Measurements from ENCODE around the gene BEND5.

BEND5 gene

GRCh38 chr1:48726557-48727215 is 50.0 kb downstream of the BEND5 start:
- DNase-seq (no peak), ATAC-seq (replicated peaks) (no peak)
- no peak overlapping the region for H3K4me3 Mint-ChIP-seq
- no peaks in the 10 kb centered on the region for H3K36me3 Mint-ChIP-seq (ENCODE audit: insufficient read depth)
- no peaks in the 10 kb centered on the region for H3K9me3 Mint-ChIP-seq
- peaks cover 0 to 8% of the 10 kb centered on the region in 2 donors for H3K4me1 Mint-ChIP-seq (ENCODE audit: low read depth in 2 of 2)
- H3K27ac Mint-ChIP-seq: no peak overlapping the region
- peaks cover 0 to 7% of the 10 kb centered on the region in 2 donors for H3K27me3 Mint-ChIP-seq

GRCh38 chr1:48726139-48726538 is 50.6 kb downstream of the BEND5 start:
- peaks cover 0 to 7% of the 10 kb centered on the region in 2 donors for H3K27me3 Mint-ChIP-seq
- no peaks in the 10 kb centered on the region for H3K36me3 Mint-ChIP-seq (ENCODE audit: insufficient read depth)
- H3K4me3 Mint-ChIP-seq: no peak overlapping the region
- no peak for DNase-seq
- no peak for ATAC-seq (replicated peaks)
- H3K4me1 Mint-ChIP-seq (ENCODE audit: low read depth in 2 of 2): peaks cover 0 to 8% of the 10 kb centered on the region in 2 donors
- no peak overlapping the region for H3K27ac Mint-ChIP-seq
- no peaks in the 10 kb centered on the region for H3K9me3 Mint-ChIP-seq

- Mint-ChIP-seq H3K4me1 (ENCODE audit: low read depth in 2 of 2) (peaks cover 0 to 8% of the 10 kb centered on the region in 2 donors), H3K27me3 (peaks cover 0 to 7% of the 10 kb centered on the region in 2 donors), H3K9me3 (no peaks in the 10 kb centered on the region), H3K27ac (no peak overlapping the region), H3K4me3 (no peak overlapping the region), H3K36me3 (ENCODE audit: insufficient read depth) (no peaks in the 10 kb centered on the region)
- no peak for ATAC-seq (replicated peaks)
- DNase-seq: no peak
Observed at GRCh38 chr1:48725341-48726046, 51.2 kb downstream of the BEND5 start.

GRCh38 chr1:48720929-48721328 is 55.8 kb downstream of the BEND5 start:
- Mint-ChIP-seq H3K27me3 (no peaks in the 10 kb centered on the region), H3K4me1 (ENCODE audit: low read depth in 2 of 2) (no peaks in the 10 kb centered on the region), H3K9me3 (no peaks in the 10 kb centered on the region), H3K27ac (no peak overlapping the region), H3K36me3 (ENCODE audit: insufficient read depth) (no peaks in the 10 kb centered on the region), H3K4me3 (no peak overlapping the region)
- no peak for DNase-seq
- no peak for ATAC-seq (replicated peaks)

- no peaks in the 10 kb centered on the region for H3K9me3 Mint-ChIP-seq
- H3K27me3 Mint-ChIP-seq: no peaks in the 10 kb centered on the region
- ATAC-seq (replicated peaks): no peak
- H3K36me3 Mint-ChIP-seq (ENCODE audit: insufficient read depth): no peaks in the 10 kb centered on the region
- H3K27ac Mint-ChIP-seq: no peak overlapping the region
- no peak for DNase-seq
- H3K4me3 Mint-ChIP-seq: no peak overlapping the region
- H3K4me1 Mint-ChIP-seq (ENCODE audit: low read depth in 2 of 2): no peaks in the 10 kb centered on the region
Observed at GRCh38 chr1:48718705-48719104, 58.0 kb downstream of the BEND5 start.

- DNase-seq (no peak), ATAC-seq (replicated peaks) (no peak)
- Mint-ChIP-seq H3K9me3 (no peaks in the 10 kb centered on the region), H3K4me3 (no peak overlapping the region), H3K36me3 (ENCODE audit: insufficient read depth) (no peaks in the 10 kb centered on the region), H3K4me1 (ENCODE audit: low read depth in 2 of 2) (no peaks in the 10 kb centered on the region), H3K27me3 (no peaks in the 10 kb centered on the region), H3K27ac (no peak overlapping the region)
Observed at GRCh38 chr1:48718116-48718630, 58.5 kb downstream of the BEND5 start.

GRCh38 chr1:48717082-48717481 is 59.6 kb downstream of the BEND5 start:
- no peaks in the 10 kb centered on the region for H3K4me1 Mint-ChIP-seq (ENCODE audit: low read depth in 2 of 2)
- H3K27me3 Mint-ChIP-seq: no peaks in the 10 kb centered on the region
- no peak for DNase-seq
- ATAC-seq (replicated peaks): no peak
- no peaks in the 10 kb centered on the region for H3K9me3 Mint-ChIP-seq
- no peak overlapping the region for H3K4me3 Mint-ChIP-seq
- H3K36me3 Mint-ChIP-seq (ENCODE audit: insufficient read depth): no peaks in the 10 kb centered on the region
- H3K27ac Mint-ChIP-seq: no peak overlapping the region

GRCh38 chr1:48715921-48716320 is 60.8 kb downstream of the BEND5 start:
- no peaks in the 10 kb centered on the region for H3K27me3 Mint-ChIP-seq
- H3K4me3 Mint-ChIP-seq: no peak overlapping the region
- no peaks in the 10 kb centered on the region for H3K36me3 Mint-ChIP-seq (ENCODE audit: insufficient read depth)
- H3K27ac Mint-ChIP-seq: no peak overlapping the region
- DNase-seq (no peak), ATAC-seq (replicated peaks) (no peak)
- H3K9me3 Mint-ChIP-seq: no peaks in the 10 kb centered on the region
- H3K4me1 Mint-ChIP-seq (ENCODE audit: low read depth in 2 of 2): no peaks in the 10 kb centered on the region

- H3K9me3 Mint-ChIP-seq: no peaks in the 10 kb centered on the region
Observed at GRCh38 chr1:48710915-48711314, 65.8 kb downstream of the BEND5 start.

GRCh38 chr1:48710318-48710717 is 66.4 kb downstream of the BEND5 start:
- H3K4me1 Mint-ChIP-seq (ENCODE audit: low read depth in 2 of 2): no peaks in the 10 kb centered on the region
- no peak overlapping the region for H3K27ac Mint-ChIP-seq
- ATAC-seq (replicated peaks) (no peak), DNase-seq (no peak)
- H3K4me3 Mint-ChIP-seq: no peak overlapping the region
- no peaks in the 10 kb centered on the region for H3K9me3 Mint-ChIP-seq
- H3K27me3 Mint-ChIP-seq: no peaks in the 10 kb centered on the region
- H3K36me3 Mint-ChIP-seq (ENCODE audit: insufficient read depth): no peaks in the 10 kb centered on the region

More at GRCh38 chr1:48710915-48711314, 65.8 kb downstream of the BEND5 start:
- H3K27me3 Mint-ChIP-seq: no peaks in the 10 kb centered on the region
- DNase-seq: no peak
- no peaks in the 10 kb centered on the region for H3K36me3 Mint-ChIP-seq (ENCODE audit: insufficient read depth)
- no peak overlapping the region for H3K4me3 Mint-ChIP-seq
- H3K4me1 Mint-ChIP-seq (ENCODE audit: low read depth in 2 of 2): no peaks in the 10 kb centered on the region
- ATAC-seq (replicated peaks): no peak
- H3K27ac Mint-ChIP-seq: no peak overlapping the region

GRCh38 chr1:48704736-48705135 is 72.0 kb downstream of the BEND5 start:
- DNase-seq (no peak), ATAC-seq (replicated peaks) (no peak)
- H3K27ac Mint-ChIP-seq: no peak overlapping the region
- H3K27me3 Mint-ChIP-seq: peaks cover 16 to 18% of the 10 kb centered on the region in 2 donors
- H3K4me1 Mint-ChIP-seq (ENCODE audit: low read depth in 2 of 2): no peaks in the 10 kb centered on the region
- no peak overlapping the region for H3K4me3 Mint-ChIP-seq
- H3K9me3 Mint-ChIP-seq: no peaks in the 10 kb centered on the region
- H3K36me3 Mint-ChIP-seq (ENCODE audit: insufficient read depth): no peaks in the 10 kb centered on the region

GRCh38 chr1:48701445-48701844 is 75.2 kb downstream of the BEND5 start:
- Mint-ChIP-seq H3K36me3 (ENCODE audit: insufficient read depth) (no peaks in the 10 kb centered on the region), H3K9me3 (no peaks in the 10 kb centered on the region), H3K27me3 (peaks cover 18 to 23% of the 10 kb centered on the region in 2 donors), H3K4me1 (ENCODE audit: low read depth in 2 of 2) (no peaks in the 10 kb centered on the region), H3K4me3 (no peak overlapping the region), H3K27ac (no peak overlapping the region)
- no peak for DNase-seq
- no peak for ATAC-seq (replicated peaks)

GRCh38 chr1:48697066-48697707 is 79.5 kb downstream of the BEND5 start:
- H3K4me1 Mint-ChIP-seq (ENCODE audit: low read depth in 2 of 2): no peaks in the 10 kb centered on the region
- ATAC-seq (replicated peaks): peak; percentile 10
- peak; percentile 14 to 28 (median 23) for DNase-seq
- H3K9me3 Mint-ChIP-seq: no peaks in the 10 kb centered on the region
- H3K27ac Mint-ChIP-seq: no peak overlapping the region
- H3K36me3 Mint-ChIP-seq (ENCODE audit: insufficient read depth): no peaks in the 10 kb centered on the region
- no peak overlapping the region for H3K4me3 Mint-ChIP-seq
- H3K27me3 Mint-ChIP-seq: peaks cover 23 to 25% of the 10 kb centered on the region in 2 donors

- no peak for ATAC-seq (replicated peaks)
- Mint-ChIP-seq H3K27ac (no peak overlapping the region), H3K27me3 (peaks cover 9 to 10% of the 10 kb centered on the region in 2 donors), H3K36me3 (ENCODE audit: insufficient read depth) (no peaks in the 10 kb centered on the region), H3K4me1 (ENCODE audit: low read depth in 2 of 2) (no peaks in the 10 kb centered on the region), H3K4me3 (no peak overlapping the region), H3K9me3 (no peaks in the 10 kb centered on the region)
- no peak for DNase-seq
Observed at GRCh38 chr1:48695161-48695560, 81.5 kb downstream of the BEND5 start.
